ENCODE data around the gene MEIS1.

The MEIS1 gene

DNA sequence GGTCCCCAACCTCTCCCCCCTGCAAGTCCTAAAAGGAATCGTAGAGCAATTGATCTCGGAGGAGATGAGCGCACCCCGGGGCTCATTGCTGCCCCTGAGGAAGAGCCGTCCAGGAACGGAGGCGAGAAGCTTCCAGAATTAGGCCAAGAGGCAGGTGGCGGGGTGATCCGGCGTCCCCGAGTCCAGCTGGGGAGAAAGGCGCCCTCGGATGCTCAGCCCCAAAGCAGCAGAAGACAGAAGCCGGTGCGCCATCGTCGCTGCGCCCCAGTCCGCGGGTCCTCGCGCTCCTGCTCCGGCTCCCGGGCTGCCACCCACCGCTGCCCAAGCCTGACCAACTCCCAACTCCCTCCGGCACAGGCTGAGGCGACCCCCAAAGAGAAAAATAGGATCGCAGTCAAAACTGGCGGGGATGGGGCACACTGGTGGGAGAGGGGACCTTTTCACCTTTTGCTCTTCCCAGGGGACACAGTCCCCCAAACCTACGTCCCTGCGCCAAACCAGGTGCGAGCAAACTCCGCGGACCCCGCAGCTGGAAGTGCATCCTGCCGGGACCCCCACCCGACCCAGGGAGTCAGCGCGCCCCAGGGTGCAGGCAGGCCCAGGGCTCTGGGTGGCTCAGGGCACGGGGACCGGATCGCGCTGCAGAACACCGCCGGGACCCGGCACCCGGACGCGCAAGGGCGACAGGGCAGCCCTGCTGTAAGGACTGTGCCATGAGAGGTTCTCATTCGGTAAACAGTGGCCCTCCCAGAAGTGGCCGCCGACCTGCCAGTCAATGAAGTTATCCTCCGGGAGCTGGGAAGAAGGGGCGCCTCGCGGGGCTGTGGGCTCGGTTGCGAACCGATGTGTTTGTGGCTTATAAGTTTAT, 8.4 kb upstream of the MEIS1 start:
- Histone ChIP-seq H3K79me2 (ENCODE audit: low read length) (no peaks in the 10 kb centered on the region), H3K27me3 (replicated peaks; ENCODE audit: insufficient read depth, low read length) (no peaks in the 10 kb centered on the region), H4K20me1 (ENCODE audit: insufficient read depth, low read length) (no peaks in the 10 kb centered on the region), H2AFZ (ENCODE audit: low read length) (no peak overlapping the region), H3K4me1 (ENCODE audit: low read length) (no peaks in the 10 kb centered on the region), H3K4me2 (ENCODE audit: low read depth, low read length) (no peak overlapping the region), H3F3A (ENCODE audit: insufficient read depth, low read length) (no peaks in the 10 kb centered on the region), H3K4me3 (ENCODE audit: low read length) (no peak overlapping the region), H3K9me3 (replicated peaks; ENCODE audit: insufficient read depth, low read length) (no peaks in the 10 kb centered on the region), H3K9ac (ENCODE audit: low read length) (no peak overlapping the region), H3K9me2 (replicated peaks; ENCODE audit: insufficient read depth, low read length) (no peaks in the 10 kb centered on the region), H3K27ac (ENCODE audit: low read length) (no peak overlapping the region), H3K36me3 (replicated peaks; ENCODE audit: insufficient read depth, low read length) (no peaks in the 10 kb centered on the region)
- DNase-seq, result no peak
- no peak for TF ChIP-seq EZH2 (optimal IDR thresholded peaks at IDR 0.05; ENCODE audit: low read depth, low read length)
- TF ChIP-seq EZH2phosphoT487 (IDR thresholded peaks at IDR 0.05; ENCODE audit: low read length), result no peak
- TF ChIP-seq, protein P1, sequence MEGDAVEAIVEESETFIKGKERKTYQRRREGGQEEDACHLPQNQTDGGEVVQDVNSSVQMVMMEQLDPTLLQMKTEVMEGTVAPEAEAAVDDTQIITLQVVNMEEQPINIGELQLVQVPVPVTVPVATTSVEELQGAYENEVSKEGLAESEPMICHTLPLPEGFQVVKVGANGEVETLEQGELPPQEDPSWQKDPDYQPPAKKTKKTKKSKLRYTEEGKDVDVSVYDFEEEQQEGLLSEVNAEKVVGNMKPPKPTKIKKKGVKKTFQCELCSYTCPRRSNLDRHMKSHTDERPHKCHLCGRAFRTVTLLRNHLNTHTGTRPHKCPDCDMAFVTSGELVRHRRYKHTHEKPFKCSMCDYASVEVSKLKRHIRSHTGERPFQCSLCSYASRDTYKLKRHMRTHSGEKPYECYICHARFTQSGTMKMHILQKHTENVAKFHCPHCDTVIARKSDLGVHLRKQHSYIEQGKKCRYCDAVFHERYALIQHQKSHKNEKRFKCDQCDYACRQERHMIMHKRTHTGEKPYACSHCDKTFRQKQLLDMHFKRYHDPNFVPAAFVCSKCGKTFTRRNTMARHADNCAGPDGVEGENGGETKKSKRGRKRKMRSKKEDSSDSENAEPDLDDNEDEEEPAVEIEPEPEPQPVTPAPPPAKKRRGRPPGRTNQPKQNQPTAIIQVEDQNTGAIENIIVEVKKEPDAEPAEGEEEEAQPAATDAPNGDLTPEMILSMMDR (IDR thresholded peaks at IDR 0.05; ENCODE audit: low read length), result no peak

DNA sequence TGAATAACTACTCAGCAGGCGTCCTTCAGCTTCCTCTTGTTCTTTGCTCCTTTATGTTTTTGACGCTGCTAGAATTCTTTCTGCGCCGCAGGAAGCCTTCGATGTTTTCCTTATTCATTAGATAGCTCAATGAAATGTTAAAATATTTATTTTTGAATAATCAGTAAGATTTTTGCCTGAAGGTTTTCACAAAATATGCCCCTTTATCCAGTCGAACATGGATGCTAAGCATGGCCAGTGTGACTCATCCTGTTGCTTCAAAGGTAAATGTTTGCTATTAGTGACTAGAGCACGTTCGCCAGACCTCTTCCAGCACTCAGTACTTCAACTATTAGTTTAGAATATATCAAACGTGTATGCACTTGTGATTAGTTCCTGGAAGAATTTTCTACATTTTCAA, 7.6 kb upstream of the MEIS1 start:
- DNase-seq, result no peak
- Histone ChIP-seq H4K20me1 (ENCODE audit: insufficient read depth, low read length) (no peaks in the 10 kb centered on the region), H3K27ac (ENCODE audit: low read length) (no peak overlapping the region), H3K9me3 (replicated peaks; ENCODE audit: insufficient read depth, low read length) (no peaks in the 10 kb centered on the region), H3K4me3 (ENCODE audit: low read length) (no peak overlapping the region), H3K4me1 (ENCODE audit: low read length) (no peaks in the 10 kb centered on the region), H3K79me2 (ENCODE audit: low read length) (no peaks in the 10 kb centered on the region), H2AFZ (ENCODE audit: low read length) (no peak overlapping the region), H3F3A (ENCODE audit: insufficient read depth, low read length) (no peaks in the 10 kb centered on the region), H3K36me3 (replicated peaks; ENCODE audit: insufficient read depth, low read length) (no peaks in the 10 kb centered on the region), H3K27me3 (replicated peaks; ENCODE audit: insufficient read depth, low read length) (no peaks in the 10 kb centered on the region), H3K9ac (ENCODE audit: low read length) (no peak overlapping the region), H3K9me2 (replicated peaks; ENCODE audit: insufficient read depth, low read length) (no peaks in the 10 kb centered on the region), H3K4me2 (ENCODE audit: low read depth, low read length) (no peak overlapping the region)
- TF ChIP-seq, protein P1 (IDR thresholded peaks at IDR 0.05; ENCODE audit: low read length), result no peak
- no peak for TF ChIP-seq EZH2 (optimal IDR thresholded peaks at IDR 0.05; ENCODE audit: low read depth, low read length)
- TF ChIP-seq EZH2phosphoT487 (IDR thresholded peaks at IDR 0.05; ENCODE audit: low read length), result no peak

DNA sequence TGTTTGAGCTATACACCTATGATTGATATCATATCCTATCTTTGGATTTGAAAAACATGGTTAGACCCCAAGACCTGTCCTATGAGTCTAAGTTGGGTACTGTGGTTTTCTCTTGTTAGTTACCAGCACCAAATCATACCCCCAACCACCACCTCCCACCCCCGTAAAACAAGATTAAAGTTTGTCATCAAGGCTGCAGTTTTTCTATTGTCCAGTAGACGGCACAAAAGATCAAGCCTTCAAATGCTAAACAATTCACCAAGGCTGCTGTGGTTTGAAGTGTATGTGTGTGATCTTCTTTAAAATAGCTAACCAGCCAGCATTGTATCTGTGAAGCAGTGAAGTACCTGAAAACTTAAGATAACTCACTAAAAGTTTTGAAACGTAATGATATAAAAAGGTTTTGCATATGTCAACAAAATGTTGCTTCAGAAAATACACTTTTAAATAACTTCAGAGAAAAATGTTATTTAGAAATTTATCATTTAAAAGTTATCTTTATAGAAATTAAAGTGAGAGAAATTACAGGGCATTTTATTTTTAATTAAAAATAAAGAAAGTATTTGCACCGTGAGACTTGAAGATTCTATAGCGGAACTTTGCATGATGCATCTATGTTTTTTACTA, 5.8 kb upstream of the MEIS1 start:
- no peak overlapping the region for H2AFZ ChIP-seq (ENCODE audit: low read length)
- H3K9me3 ChIP-seq (replicated peaks; ENCODE audit: insufficient read depth, low read length), result no peaks in the 10 kb centered on the region
- no peaks in the 10 kb centered on the region for H3K36me3 ChIP-seq (replicated peaks; ENCODE audit: insufficient read depth, low read length)
- TF ChIP-seq EZH2phosphoT487 (IDR thresholded peaks at IDR 0.05; ENCODE audit: low read length) (no peak), EZH2 (optimal IDR thresholded peaks at IDR 0.05; ENCODE audit: low read depth, low read length) (no peak)
- TF ChIP-seq, protein P1 (IDR thresholded peaks at IDR 0.05; ENCODE audit: low read length), result peak; percentile 87
- H4K20me1 ChIP-seq (ENCODE audit: insufficient read depth, low read length), result no peaks in the 10 kb centered on the region
- H3F3A ChIP-seq (ENCODE audit: insufficient read depth, low read length), result peaks cover 5% of the 10 kb centered on the region
- peak; percentile 71 for DNase-seq
- no peak overlapping the region for H3K27ac ChIP-seq (ENCODE audit: low read length)
- no peak overlapping the region for H3K4me2 ChIP-seq (ENCODE audit: low read depth, low read length)
- no peaks in the 10 kb centered on the region for H3K79me2 ChIP-seq (ENCODE audit: low read length)
- no peaks in the 10 kb centered on the region for H3K27me3 ChIP-seq (replicated peaks; ENCODE audit: insufficient read depth, low read length)
- no peak overlapping the region for H3K4me3 ChIP-seq (ENCODE audit: low read length)
- no peaks in the 10 kb centered on the region for H3K4me1 ChIP-seq (ENCODE audit: low read length)
- no peaks in the 10 kb centered on the region for H3K9me2 ChIP-seq (replicated peaks; ENCODE audit: insufficient read depth, low read length)
- H3K9ac ChIP-seq (ENCODE audit: low read length), result no peak overlapping the region
